Prostate gland (tissue), 2 donors: ENCODE data around the gene TMEM108.

Experiments used
- CTCF ChIP-seq, 4 experiments: fragments of 200-600 bp in 2 of 4; fragments of 450-650 bp in 2 of 4; sonication (generic) in 2 of 4; IDR thresholded peaks; 1 replicate in 3 of 4; 2 replicates in 1 of 4; pipeline ENCODE4 v1.5.1; 2016 to 2019; ENCODE audit warnings: antibody characterized with exemption in 4 of 4, mild to moderate bottlenecking in 2 of 4, moderate library complexity in 2 of 4
- POLR2A ChIP-seq: fragments of 450-650 bp; IDR thresholded peaks from one replicate; pipeline ENCODE4 v1.6.1; 2016; ENCODE audit warnings: antibody characterized with exemption, mild to moderate bottlenecking

- TF ChIP-seq CTCF (IDR thresholded peaks at IDR 0.05) (no peak), POLR2A (no peak)
These were observed 120.5 kb downstream of the TMEM108 start for GRCh38 chr3:133158686-133159085.
